HepG2 (cell line): ENCODE results near the gene TK1. TPM values are rescaled to one million over a fixed set of nuclear protein-coding genes. Genes with fewer than 3 reads are reported as not detected.
A peak's percentile ranks its signal among the peaks of the same experiment; 100 is the strongest.

Experiments used
- ATF5 ChIP-seq: sonication (generic); formaldehyde crosslinking; IDR thresholded peaks from 2 replicates; pipeline ENCODE4 v1.4.0; 2020; ENCODE audit warnings: mild to moderate bottlenecking, low read depth, missing genetic modification reagents
- ATF6 ChIP-seq: sonication (generic); formaldehyde crosslinking; conservative IDR thresholded peaks from 2 replicates; pipeline ENCODE4 v1.4.0; 2020; ENCODE audit warnings: missing genetic modification reagents
- CCDC6 ChIP-seq: sonication (generic); formaldehyde crosslinking; IDR thresholded peaks from 2 replicates; pipeline ENCODE4 v1.8.1; 2022; ENCODE audit warnings: mild to moderate bottlenecking, missing genetic modification reagents, moderate library complexity
- EHMT2 ChIP-seq: fragments of 200-600 bp; sonication (generic); IDR thresholded peaks from 2 replicates; pipeline ENCODE4 v1.7.0; 2017; ENCODE audit warnings: antibody characterized with exemption, low read depth, low read length, borderline replicate concordance
- FOXK1 ChIP-seq: sonication (generic); formaldehyde crosslinking; IDR thresholded peaks from 2 replicates; pipeline ENCODE4 v1.4.0; 2020; ENCODE audit warnings: low read depth, missing genetic modification reagents, borderline replicate concordance
- GABPB1 ChIP-seq: IDR thresholded peaks from 2 replicates; pipeline ENCODE4 v1.6.1; 2016; ENCODE audit warnings: mild to moderate bottlenecking, missing genetic modification reagents, moderate library complexity, missing compliant biosample characterization
- GFI1 ChIP-seq: sonication (generic); formaldehyde crosslinking; IDR thresholded peaks from 2 replicates; pipeline ENCODE4 v1.5.0; 2020; ENCODE audit warnings: missing genetic modification reagents, mild to moderate bottlenecking, borderline replicate concordance
- GZF1 ChIP-seq: sonication (generic); formaldehyde crosslinking; IDR thresholded peaks from 2 replicates; pipeline ENCODE4 v1.5.1; 2020; ENCODE audit warnings: mild to moderate bottlenecking, missing genetic modification reagents
- HNRNPL ChIP-seq: fragments of 200-400 bp; formaldehyde crosslinking; IDR thresholded peaks from 2 replicates; pipeline ENCODE4 v1.6.1; 2017; ENCODE audit warnings: mild to moderate bottlenecking, low read depth, low read length
- KDM5A ChIP-seq: fragments of 200-600 bp; sonication (generic); IDR thresholded peaks from 2 replicates; pipeline ENCODE4 v1.7.0; 2018; ENCODE audit warnings: antibody characterized with exemption, mild to moderate bottlenecking, low read length, borderline replicate concordance
- PBX2 ChIP-seq: IDR thresholded peaks from 2 replicates; pipeline ENCODE4 v1.6.1; 2016; ENCODE audit warnings: control low read depth
- THAP9 ChIP-seq: sonication (generic); formaldehyde crosslinking; IDR thresholded peaks from 2 replicates; pipeline ENCODE4; 2020; ENCODE audit warnings: missing genetic modification reagents, mild to moderate bottlenecking, borderline replicate concordance
- ZFP41 ChIP-seq: sonication (generic); formaldehyde crosslinking; IDR thresholded peaks from 2 replicates; pipeline ENCODE4 v1.4.0; 2020; ENCODE audit warnings: mild to moderate bottlenecking, missing genetic modification reagents, borderline replicate concordance
- ZFX ChIP-seq: sonication (generic); formaldehyde crosslinking; IDR thresholded peaks from 2 replicates; pipeline ENCODE4 v1.4.0; 2020; ENCODE audit warnings: mild to moderate bottlenecking, low read depth, missing genetic modification reagents, moderate library complexity
- ZFY ChIP-seq: sonication (generic); formaldehyde crosslinking; IDR thresholded peaks from 2 replicates; pipeline ENCODE4 v1.4.0; 2020; ENCODE audit warnings: missing genetic modification reagents
- ZNF253 ChIP-seq: sonication (generic); formaldehyde crosslinking; IDR thresholded peaks from 2 replicates; pipeline ENCODE4 v1.8.0; 2022; ENCODE audit warnings: mild to moderate bottlenecking, missing genetic modification reagents, borderline replicate concordance
- ZNF547 ChIP-seq: sonication (generic); formaldehyde crosslinking; IDR thresholded peaks from 2 replicates; pipeline ENCODE4 v1.5.1; 2020; ENCODE audit warnings: mild to moderate bottlenecking, missing genetic modification reagents
- ZNF549 ChIP-seq: sonication (generic); formaldehyde crosslinking; IDR thresholded peaks from 2 replicates; pipeline ENCODE4 v1.5.0; 2020; ENCODE audit warnings: missing genetic modification reagents
- ZNF691 ChIP-seq: sonication (generic); formaldehyde crosslinking; IDR thresholded peaks from 2 replicates; pipeline ENCODE4 v1.4.0; 2020; ENCODE audit warnings: missing genetic modification reagents, low read depth, mild to moderate bottlenecking, borderline replicate concordance
- ZNF7 ChIP-seq: IDR thresholded peaks from 2 replicates; pipeline ENCODE4 v1.6.1; 2016; ENCODE audit warnings: missing biosample characterization, missing genetic modification reagents
- polyA plus RNA-seq, 8 experiments: library from polyadenylated mRNA; depleted of rRNA in 3 of 8; stranded (reverse) in 7 of 8; unstranded in 1 of 8; fragments of >200 nt; fragmentation: Illumina TruSeq in 4 of 8; extraction: Trizol in 4 of 8; gene quantifications; 2 replicates each; pipeline versions ENCODE4 v1.2.1 to v1.2.3, GENCODE V29; 2011 to 2016; ENCODE audit warnings: low read depth in 4 of 8, missing spikeins in 1 of 8, mixed read lengths in 1 of 8; ENCODE audit not compliant: insufficient read depth in 1 of 8
- total RNA-seq, 5 experiments: library from RNA; depleted of rRNA; stranded (reverse); fragments of >200 nt; fragmentation: Illumina TruSeq; extraction: Trizol; gene quantifications; 2 replicates each; pipeline ENCODE4 v1.2.3, GENCODE V29; 2016; ENCODE audit warnings: low read depth in 1 of 5

The TK1 gene
- total and polyA plus RNA-seq, 2 of the 13 experiments (the other 11 are each of a cell fraction or from before 2014, with no cell fraction given): 45.0 to 96.0 TPM

GRCh38 chr17:78133179-78133951 lies 53.5 kb downstream of the TK1 start (continued):
- TF ChIP-seq ZFY (CRISPR knock-in tag) (0 out of 2 replicates have a peak, but pooled peaks have one; percentile 15), GFI1 (no peak), GABPB1 (CRISPR knock-in tag) (no peak), EHMT2 (no peak), CCDC6 (CRISPR knock-in tag) (0 out of 2 replicates have a peak, but pooled peaks have one; percentile 4), FOXK1 (CRISPR knock-in tag) (no peak), ZNF253 (CRISPR knock-in tag) (no peak), ATF6 (no peak), PBX2 (CRISPR knock-in tag) (0 out of 2 replicates have a peak, but pooled peaks have one; percentile 12), ZFX (no peak), THAP9 (CRISPR knock-in tag) (no peak), HNRNPL (0 out of 2 replicates have a peak, but pooled peaks have one; percentile 37), ZNF691 (CRISPR knock-in tag) (no peak), ZFP41 (CRISPR knock-in tag) (no peak), GZF1 (CRISPR knock-in tag) (no peak), KDM5A (no peak), ATF5 (CRISPR knock-in tag) (no peak), ZNF547 (CRISPR knock-in tag) (no peak), ZNF7 (CRISPR knock-in tag) (no peak), ZNF549 (CRISPR knock-in tag) (no peak)
